ENCODE data around the gene CNPY1. TPM values are rescaled to one million over a fixed set of nuclear protein-coding genes. Genes with fewer than 3 reads are reported as not detected.
A peak's percentile ranks its signal among the peaks of the same experiment; 100 is the strongest.

The CNPY1 gene
- total and polyA plus RNA-seq, 8 donors = 0.18 TPM; not detected in 7

- no peak for TF ChIP-seq EP300 (IDR thresholded peaks at IDR 0.05)
- TF ChIP-seq POLR2AphosphoS5 (IDR thresholded peaks at IDR 0.05) = no peak
- TF ChIP-seq CTCF (IDR thresholded peaks at IDR 0.05) = no peak
- no peak for TF ChIP-seq POLR2A (IDR thresholded peaks at IDR 0.05)
- intact Hi-C loops (cut with DNase I; ENCODE audit: low total_unique reads) = no loop called here
- H3K4me1 ChIP-seq = peaks cover 0 to 19% (median 12%) of the 10 kb centered on the region in 4 donors
- 4 to 5% (median 4%) methylated on average over 35 to 68 of the region's 68 CpGs for WGBS, 5 donors
- H3K4me3 ChIP-seq = peak overlapping the region in 2 of 4 donors; percentile 14 to 19
- peaks cover 0 to 21% (median 0%) of the 10 kb centered on the region in 4 donors for H3K9me3 ChIP-seq
- H3K27me3 ChIP-seq = peaks cover 28 to 100% (median 84%) of the 10 kb centered on the region in 3 donors
- no peak for DNase-seq
- H3K27ac ChIP-seq = no peak overlapping the region
- H3K36me3 ChIP-seq = no peaks in the 10 kb centered on the region
Observed at GRCh38 chr7:155509725-155510551, 36.4 kb downstream of the CNPY1 start.

- TF ChIP-seq POLR2AphosphoS5 (IDR thresholded peaks at IDR 0.05) (no peak), CTCF (IDR thresholded peaks at IDR 0.05) (no peak), POLR2A (IDR thresholded peaks at IDR 0.05) (no peak), EP300 (IDR thresholded peaks at IDR 0.05) (no peak)
- Histone ChIP-seq H3K9me3 (peaks cover 0 to 21% (median 0%) of the 10 kb centered on the region in 4 donors), H3K36me3 (no peaks in the 10 kb centered on the region), H3K27me3 (peaks cover 28 to 100% (median 84%) of the 10 kb centered on the region in 3 donors), H3K4me3 (peak overlapping the region in 1 of 4 donors; percentile 19), H3K4me1 (peaks cover 0 to 19% (median 12%) of the 10 kb centered on the region in 4 donors), H3K27ac (no peak overlapping the region)
- DNase-seq = no peak
- WGBS, 5 donors = 5 to 9% (median 9%) methylated on average over 13 to 16 of the region's 16 CpGs
- intact Hi-C loops (cut with DNase I; ENCODE audit: low total_unique reads) = no loop called here
Observed at GRCh38 chr7:155509359-155509724, 37.0 kb downstream of the CNPY1 start.

GRCh38 chr7:155508376-155509358 is 37.7 kb downstream of the CNPY1 start:
- no peak for DNase-seq
- peaks cover 0 to 19% (median 12%) of the 10 kb centered on the region in 4 donors for H3K4me1 ChIP-seq
- no peak overlapping the region for H3K27ac ChIP-seq
- peaks cover 28 to 99% (median 80%) of the 10 kb centered on the region in 3 donors for H3K27me3 ChIP-seq
- peaks cover 0 to 21% (median 0%) of the 10 kb centered on the region in 4 donors for H3K9me3 ChIP-seq
- TF ChIP-seq EP300 (IDR thresholded peaks at IDR 0.05) (no peak), POLR2A (IDR thresholded peaks at IDR 0.05) (no peak), CTCF (IDR thresholded peaks at IDR 0.05) (no peak), POLR2AphosphoS5 (IDR thresholded peaks at IDR 0.05) (no peak)
- no peak overlapping the region for H3K4me3 ChIP-seq
- intact Hi-C loops (cut with DNase I; ENCODE audit: low total_unique reads) = no loop called here
- WGBS, 5 donors = 9 to 12% (median 11%) methylated on average over 29 of the region's 29 CpGs
- H3K36me3 ChIP-seq = no peaks in the 10 kb centered on the region

GRCh38 chr7:155507576-155507975 is 38.8 kb downstream of the CNPY1 start:
- H3K27me3 ChIP-seq = peaks cover 28 to 99% (median 89%) of the 10 kb centered on the region in 3 donors
- H3K4me3 ChIP-seq = no peak overlapping the region
- H3K27ac ChIP-seq = no peak overlapping the region
- TF ChIP-seq EP300 (IDR thresholded peaks at IDR 0.05) (no peak), POLR2AphosphoS5 (IDR thresholded peaks at IDR 0.05) (no peak), CTCF (IDR thresholded peaks at IDR 0.05) (no peak), POLR2A (IDR thresholded peaks at IDR 0.05) (no peak)
- no peak for DNase-seq
- peaks cover 0 to 19% (median 12%) of the 10 kb centered on the region in 4 donors for H3K4me1 ChIP-seq
- no peaks in the 10 kb centered on the region for H3K36me3 ChIP-seq
- intact Hi-C loops (cut with DNase I; ENCODE audit: low total_unique reads) = no loop called here
- 8 to 14% (median 9%) methylated on average over 4 of the region's 4 CpGs for WGBS, 5 donors
- H3K9me3 ChIP-seq = peaks cover 0 to 21% (median 0%) of the 10 kb centered on the region in 4 donors

All from stomach (tissue), 9 donors.